Measurements from ENCODE around the gene EIPR1. TPM values are rescaled to one million over a fixed set of nuclear protein-coding genes. Genes with fewer than 3 reads are reported as not detected.

The EIPR1 gene
- total RNA-seq, 1 experiment from 2014 or later, result 42.1 TPM

DNA sequence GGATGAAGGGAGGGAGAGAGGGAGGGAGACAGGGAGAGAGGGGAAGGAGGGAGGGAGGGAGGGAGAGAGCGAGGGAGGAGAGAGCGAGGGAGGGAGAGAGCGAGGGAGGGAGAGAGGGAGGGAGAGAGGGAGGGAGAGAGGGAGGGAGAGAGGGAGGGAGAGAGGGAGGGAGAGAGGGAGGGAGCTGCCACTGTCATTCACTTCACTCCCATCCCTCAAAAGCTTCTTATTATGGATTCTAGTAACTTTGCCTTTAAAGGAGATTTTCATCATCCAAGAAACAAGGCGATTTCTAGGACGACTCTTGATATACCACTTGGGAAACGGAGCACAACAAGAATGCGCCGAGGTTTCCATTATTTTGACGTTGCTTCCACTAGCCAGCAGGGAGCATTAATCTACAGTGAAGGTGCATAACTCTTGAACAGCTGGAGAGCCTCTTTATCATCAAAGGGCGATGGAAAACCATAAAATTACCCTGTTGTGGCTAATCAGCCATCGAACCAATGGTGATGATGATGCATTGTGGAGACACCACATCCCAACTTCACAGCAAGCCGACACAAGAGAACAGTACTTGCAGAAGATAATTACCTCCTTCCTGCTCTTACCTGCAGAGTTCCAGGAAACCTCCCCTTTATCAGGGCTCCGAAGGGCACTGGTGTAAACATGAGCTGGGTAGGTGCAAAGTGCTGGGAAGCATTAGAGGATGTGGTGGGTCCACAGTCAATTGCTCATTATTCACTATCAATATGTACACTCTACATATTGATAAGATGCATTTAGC is 130.5 kb downstream of the EIPR1 start:
- DNase-seq (ENCODE audit: low read depth), result no peak

DNA sequence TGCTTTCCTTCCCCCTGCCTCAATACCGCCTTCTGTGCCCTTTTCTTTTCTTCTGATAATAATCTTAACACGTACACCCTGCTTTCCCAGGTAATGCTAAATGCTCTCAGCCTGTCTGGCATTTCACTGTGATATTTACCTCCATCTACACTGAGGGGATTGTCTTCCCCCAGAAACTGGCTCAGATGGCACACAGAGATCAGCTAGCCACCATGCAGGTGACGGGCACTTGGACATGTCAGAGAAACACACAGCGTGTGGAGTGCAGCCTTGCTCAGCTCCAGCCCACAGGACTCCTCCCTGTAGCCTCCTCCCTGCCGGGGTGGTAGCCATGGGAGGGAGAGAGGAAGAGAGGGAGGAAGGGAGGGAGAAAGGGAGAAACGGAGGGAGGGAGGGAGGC is 131.2 kb downstream of the EIPR1 start:
- no peak for DNase-seq (ENCODE audit: low read depth)

- no peak for DNase-seq (ENCODE audit: low read depth)
Observed at GRCh38 chr2:3244486-3244885, 133.1 kb downstream of the EIPR1 start.

DNA sequence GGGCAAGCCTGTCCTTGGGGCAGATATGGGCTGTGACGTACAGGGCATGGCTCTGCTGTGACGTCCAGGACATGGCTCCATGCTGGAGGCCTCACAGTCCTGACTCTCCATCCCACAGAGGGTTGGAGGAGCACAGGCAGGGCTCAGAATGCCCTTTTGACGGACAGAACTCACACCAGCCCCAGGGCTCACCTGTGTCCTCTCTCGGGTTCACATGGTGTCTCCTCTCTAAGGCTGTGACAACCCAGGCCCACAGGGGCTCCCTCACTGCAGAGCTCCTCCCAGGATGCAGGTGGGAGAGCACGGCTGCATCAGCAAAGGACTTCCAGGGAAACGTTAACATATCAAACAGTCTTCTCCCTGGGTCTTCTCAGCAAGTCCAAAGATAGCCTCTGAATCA is 133.8 kb downstream of the EIPR1 start:
- no peak for DNase-seq (ENCODE audit: low read depth)

DNA sequence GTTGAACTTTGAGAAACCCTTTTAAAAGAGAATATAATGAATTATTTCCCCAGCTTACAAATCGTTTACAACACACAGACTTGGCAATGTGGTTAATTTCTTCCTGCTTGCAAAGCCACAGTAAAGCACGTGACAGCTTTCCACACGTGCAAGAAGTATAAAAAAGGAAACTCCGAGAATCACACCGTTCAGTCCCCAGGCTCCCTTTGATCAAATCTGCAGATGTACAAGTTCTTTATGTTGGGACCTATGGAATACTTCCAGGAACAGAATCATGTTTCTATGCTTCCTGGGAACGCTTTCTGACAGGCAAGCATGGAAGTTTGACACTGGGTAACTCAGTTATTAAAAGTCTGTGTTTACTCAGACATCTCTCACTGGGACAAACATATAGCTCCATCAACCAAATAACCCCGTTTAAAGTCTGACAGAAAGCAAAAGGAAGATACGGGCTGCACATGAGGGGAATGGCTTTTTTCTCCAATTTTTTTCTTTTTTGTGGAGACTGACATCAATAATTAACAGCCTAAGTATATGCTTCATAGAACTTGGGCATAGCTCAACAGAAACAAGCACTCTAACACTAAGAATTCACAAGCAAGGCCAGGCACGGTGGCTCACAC is 134.8 kb downstream of the EIPR1 start:
- DNase-seq (ENCODE audit: low read depth), result no peak

GRCh38 chr2:3241971-3242746 is 135.5 kb downstream of the EIPR1 start:
- DNase-seq (ENCODE audit: low read depth), result no peak

DNA sequence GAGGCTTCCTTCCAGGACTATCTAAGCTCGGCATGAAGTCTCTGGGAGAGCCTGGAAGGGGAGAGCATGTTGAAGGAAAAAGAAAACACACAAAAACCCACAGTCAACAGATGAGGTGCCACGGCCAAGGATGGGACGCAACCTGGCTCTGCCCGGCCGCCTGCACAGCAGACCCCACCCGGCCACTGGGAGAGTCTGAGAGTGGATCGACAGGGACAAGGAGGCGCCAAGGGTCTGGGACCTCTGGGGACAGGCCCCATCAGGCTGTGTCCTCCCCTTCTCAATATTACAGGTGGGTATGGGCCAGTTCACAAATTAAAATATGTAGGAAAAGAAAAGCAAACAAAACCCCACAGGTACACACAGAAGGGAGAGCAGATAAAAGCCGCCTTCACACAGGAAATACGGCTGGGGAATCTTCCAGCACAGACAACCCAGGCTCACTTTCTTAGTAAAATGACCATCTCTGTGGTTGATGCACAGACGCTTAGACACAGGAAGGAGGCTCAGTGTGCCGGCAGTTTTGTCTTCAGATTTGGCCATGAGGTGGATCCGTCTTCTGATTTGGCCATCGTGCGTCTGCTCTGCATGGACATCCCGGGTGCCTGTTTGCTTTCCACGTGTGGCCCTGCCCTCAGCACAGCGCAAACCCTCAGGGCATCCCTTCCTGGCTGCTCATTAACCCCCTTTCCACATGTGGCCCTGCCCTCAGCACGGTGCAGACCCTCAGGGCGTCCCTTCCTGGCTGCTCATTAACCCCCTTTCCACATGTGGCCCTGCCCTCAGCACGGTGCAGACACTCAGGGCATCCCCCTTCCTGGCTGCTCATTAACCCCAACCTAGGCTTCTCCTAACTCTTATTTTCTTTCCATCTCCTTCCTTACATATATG is 138.4 kb downstream of the EIPR1 start:
- no peak for DNase-seq (ENCODE audit: low read depth)

DNA sequence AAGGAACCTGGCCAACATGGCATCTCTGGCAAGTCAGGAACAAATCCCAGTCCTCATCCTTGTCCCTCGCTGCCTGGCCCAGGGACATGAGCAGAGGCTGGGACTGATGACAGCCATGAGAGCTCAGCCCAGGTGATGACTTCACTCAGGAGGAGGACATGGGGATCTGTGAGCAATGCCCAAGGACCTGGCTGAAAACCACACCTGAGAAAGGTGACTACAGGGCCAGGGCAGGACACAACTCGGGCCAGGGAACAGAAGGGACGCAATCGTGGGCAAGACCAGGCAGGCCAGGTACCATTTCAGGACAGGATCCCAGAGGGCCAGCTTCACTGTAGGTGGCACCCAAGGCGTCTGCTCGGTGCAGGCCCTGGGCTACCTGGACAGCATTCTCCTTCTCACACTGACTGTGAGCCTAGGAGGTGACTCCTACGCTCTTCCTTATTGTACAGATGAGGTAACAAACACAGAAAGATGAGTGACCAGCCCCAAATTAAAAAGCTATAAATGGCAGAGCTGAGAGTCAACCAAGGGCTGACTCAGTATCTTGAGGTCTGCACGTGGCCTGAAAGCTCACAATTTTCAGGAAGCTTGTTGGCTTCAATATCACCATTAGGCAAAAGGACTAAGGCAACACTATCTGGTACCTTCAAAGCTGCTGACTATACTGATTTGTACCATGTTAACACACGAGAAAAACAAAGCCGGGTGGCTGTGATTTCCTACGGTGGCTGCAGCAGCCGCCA is 141.1 kb downstream of the EIPR1 start:
- DNase-seq (ENCODE audit: low read depth), result no peak

DNA sequence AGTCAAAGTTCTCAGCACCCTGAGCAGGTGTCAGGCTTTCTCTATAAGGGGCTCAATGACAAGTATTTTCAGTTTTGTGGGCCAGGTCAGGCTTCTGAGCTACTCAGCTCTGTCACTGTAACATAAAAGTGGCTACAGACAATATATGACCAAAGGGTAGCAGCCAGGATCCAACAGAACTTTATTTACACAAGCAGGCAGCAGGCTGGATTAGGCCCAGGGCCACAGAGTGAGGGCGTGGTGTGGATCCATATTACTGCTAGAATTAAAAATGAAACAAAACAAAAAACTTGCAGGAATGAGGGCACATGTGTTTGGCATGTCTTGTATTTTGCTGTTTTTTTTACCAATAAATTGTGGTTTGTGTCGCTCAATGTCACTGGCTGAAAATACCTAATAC is 143.7 kb downstream of the EIPR1 start:
- DNase-seq (ENCODE audit: low read depth), result no peak

DNA sequence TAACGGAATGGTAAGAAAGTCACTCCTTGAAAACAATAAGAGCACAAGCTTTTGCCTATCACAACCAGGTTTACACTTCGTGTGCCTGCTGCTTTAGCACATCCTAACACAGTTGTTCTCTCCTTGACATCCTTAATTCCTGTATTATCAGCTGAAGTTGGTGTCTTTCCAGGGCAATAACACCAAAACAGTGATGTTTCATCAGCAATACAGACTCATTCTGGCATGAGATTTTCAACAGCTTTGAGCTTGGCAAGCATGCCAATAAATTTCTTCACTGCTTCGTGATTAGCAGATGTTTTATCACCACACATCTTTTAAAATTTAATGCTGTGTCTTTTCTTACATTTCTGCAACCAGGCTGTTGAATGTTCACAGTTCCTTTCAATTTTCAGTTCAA is 148.4 kb downstream of the EIPR1 start:
- DNase-seq (ENCODE audit: low read depth), result no peak

GRCh38 chr2:3224681-3225080 is 152.9 kb downstream of the EIPR1 start:
- DNase-seq (ENCODE audit: low read depth), result no peak

GRCh38 chr2:3223080-3223923 is 154.3 kb downstream of the EIPR1 start:
- DNase-seq (ENCODE audit: low read depth), result no peak

GRCh38 chr2:3222636-3223035 is 155.0 kb downstream of the EIPR1 start:
- DNase-seq (ENCODE audit: low read depth), result no peak

- no peak for DNase-seq (ENCODE audit: low read depth)
Observed at GRCh38 chr2:3219536-3219935, 158.1 kb downstream of the EIPR1 start.

- no peak for DNase-seq (ENCODE audit: low read depth)
Observed at GRCh38 chr2:3217646-3218045, 160.0 kb downstream of the EIPR1 start.

DNA sequence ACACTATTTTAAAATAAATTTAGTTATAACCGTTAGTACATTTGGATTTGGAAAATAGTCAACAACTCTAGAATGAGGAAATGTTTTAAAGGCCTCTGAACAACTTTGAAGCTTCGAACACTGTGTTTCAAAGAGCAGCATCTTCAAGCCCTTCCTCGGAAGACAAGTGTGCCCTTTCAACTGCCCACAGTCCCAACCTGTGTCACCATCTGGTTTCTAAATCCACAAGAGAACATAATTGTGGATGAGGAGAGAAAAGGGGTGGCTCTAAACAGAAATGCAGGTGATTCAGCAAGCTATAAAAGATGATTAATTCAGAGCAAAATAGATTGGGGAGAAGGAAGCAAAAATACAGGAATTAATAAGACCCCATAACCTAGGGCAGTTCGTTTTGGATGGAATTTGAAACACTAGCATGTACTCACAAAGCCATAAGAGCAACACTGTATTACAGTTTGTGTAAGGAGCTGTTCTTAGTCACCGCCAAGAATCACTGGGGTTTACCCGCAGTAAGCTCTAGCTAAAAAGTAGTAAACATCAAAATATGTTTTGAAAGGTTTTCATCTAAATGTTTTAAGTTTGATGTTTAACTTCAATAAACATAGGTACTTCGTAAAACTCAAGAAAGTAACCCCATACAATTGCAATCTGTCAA is 160.7 kb downstream of the EIPR1 start:
- no peak for DNase-seq (ENCODE audit: low read depth)

GRCh38 chr2:3214806-3215404 is 162.7 kb downstream of the EIPR1 start:
- no peak for DNase-seq (ENCODE audit: low read depth)

- DNase-seq (ENCODE audit: low read depth), result no peak
Observed at GRCh38 chr2:3214065-3214464, 163.6 kb downstream of the EIPR1 start.

GRCh38 chr2:3212984-3213383 is 164.6 kb downstream of the EIPR1 start:
- no peak for DNase-seq (ENCODE audit: low read depth)

Data from RPMI7951 (cell line).